GM19372 (cell line): ENCODE measurements around the gene PIWIL1.

ENCODE experiments used
- ATAC-seq: cut with Tn5 transposase; IDR thresholded peaks from one replicate; pipeline ENCODE4 v1.9.1; 2021; ENCODE audit warnings: mild to moderate bottlenecking, low read depth, moderate library complexity; ENCODE audit not compliant: unreplicated experiment

PIWIL1 gene

DNA sequence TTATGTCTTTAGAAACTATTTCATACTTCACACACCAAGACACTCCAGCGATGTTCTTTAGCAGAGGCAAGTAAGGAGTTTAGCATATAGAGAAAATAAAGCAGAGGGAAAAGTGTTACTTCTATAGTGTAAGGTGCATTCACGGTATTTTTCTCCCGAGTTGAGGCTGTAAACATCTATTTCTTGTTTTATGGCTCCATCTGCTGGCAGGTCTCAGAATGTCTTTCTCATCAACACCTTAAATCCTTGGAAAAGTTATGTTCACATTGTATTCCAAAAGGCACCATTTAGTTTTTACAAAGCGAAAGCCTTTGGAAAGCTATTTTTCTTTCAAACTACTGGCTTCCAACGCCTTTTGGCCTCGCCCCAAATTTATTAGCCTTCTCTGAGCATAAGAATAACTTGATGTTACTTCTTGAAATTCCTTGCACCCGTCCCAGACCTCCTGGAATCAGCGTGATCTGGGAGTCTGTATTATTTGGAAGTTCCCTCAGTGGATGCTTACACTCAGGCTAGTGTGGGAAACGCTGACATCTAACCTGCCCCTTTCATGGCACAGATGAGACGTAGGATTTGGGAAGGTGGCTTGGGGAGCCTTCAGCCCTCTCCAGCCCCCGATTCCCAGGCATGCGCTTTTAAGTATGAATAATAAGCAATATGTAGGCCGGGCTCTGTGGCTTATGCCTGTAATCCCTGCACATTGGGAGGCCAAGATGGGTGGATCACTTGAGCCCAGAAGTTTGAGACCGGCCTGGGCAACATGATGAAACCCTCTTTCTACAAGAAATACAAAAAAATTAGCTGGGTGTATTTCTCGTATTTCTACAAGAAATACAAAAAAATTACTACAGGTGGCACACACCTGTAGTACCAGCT is 1.9 kb upstream of the PIWIL1 start:
- ATAC-seq = no peak

DNA sequence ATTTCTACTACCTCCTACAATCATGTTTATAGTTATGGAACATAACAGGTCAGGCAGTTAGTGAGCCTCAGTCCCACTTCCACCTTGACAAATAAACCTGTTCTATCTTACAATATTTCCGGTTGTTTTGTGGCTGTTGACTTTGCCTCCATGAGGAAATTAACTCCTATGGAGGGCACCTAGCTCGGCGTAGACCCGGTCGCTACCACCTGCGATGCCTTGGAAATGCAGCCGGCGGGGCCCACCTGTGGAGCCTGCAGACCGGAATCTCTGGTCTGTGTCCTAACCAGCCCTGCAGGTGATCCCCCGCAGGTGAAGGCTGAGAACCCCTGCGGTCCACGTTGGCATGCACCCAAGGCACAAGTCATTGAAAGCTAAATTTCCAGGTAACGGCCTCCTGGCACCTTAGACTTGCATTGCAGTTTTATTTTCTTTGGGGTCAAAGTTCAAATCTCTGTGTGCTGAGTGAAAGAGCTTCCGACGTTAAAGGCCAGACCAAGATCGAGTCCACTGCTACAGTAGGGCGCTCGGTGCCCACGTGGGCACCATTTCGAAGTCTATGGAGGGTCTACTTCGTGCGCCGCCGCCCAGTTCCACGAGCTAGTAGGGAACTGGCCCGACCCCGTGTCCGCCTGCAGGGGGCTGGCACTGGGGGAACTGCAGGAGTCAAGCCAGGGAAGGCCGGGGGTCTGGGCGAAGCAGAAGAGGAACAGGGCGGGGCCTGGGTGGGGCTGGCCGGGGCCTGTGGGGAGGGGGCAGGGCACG is 782 bp upstream of the PIWIL1 start:
- ATAC-seq = no peak

DNA sequence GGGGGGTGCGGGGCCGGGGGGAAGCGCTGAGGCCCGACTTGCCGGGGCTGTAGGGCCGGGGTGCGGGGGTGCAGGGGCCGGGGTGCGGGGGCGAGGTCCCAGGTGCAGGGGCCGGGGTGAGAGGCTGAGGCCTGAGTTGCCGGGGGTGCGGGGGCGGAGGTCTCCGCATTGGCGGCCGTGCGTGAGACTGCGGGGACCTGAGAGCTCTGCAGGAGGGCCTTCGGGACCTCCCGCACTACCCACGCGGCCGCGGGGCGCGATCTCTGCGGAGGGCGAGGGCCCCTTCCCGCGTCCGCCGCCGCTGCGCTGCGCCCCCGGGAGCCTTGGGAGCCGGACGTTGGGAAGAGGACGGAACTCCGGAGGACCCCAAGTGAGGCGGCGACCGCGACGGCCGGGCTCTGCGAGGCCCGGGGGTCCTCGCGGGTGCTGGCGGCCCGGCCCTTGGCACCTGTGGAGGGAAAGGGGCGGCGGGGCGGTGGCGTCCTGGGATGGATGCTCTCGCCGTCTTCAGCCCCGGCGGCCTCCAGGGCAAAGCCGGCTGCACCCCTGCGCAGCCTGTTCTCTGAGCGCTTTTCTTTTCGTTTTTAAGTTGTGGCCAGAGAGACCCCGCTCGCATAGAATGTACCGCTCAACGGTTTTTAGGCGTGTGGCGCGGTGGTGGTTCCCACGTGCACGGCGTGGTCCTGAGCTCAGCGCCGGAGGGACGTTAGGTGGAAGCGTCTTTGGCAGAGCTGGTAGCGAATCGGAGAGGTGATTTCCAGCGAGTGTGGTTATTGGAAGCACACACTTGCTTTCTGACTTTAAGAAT is 1.3 kb downstream of the PIWIL1 start:
- no peak for ATAC-seq

DNA sequence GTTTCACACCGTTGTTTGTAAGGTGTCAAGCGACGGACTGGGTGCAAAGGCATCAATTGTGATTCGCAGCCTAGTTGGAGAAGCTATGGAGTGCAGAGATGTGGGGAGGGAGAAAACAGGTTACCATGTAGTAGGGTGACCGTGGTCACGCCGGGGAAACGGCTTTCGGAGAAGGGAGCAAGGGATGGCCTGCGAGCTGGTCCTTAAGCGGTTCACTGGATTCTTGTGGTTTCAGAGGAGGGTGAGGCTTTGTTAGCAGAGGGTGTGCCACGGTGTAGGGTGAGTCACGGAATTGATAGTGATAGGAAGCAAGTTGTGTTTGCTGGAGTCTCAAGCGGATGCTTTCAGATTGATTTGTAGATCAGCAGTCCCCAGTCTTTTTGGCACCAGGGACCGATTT is 2.3 kb downstream of the PIWIL1 start:
- no peak for ATAC-seq

DNA sequence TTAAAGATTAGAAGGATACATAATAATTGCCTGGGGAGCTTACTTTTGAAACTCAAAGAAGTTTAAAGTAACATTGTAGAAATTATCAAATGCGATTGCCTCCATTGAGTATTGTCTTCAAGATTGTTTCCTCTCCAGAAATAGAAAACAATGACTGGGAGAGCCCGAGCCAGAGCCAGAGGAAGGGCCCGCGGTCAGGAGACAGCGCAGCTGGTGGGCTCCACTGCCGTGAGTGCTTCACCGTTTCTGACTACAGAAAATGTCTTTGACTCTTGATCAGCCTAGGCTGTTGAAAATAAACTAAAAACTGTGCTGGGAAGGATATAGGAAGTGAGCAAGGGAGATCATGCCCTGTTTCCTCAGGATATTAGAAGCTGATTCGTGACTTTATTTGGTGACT is 4.8 kb downstream of the PIWIL1 start:
- ATAC-seq = no peak

DNA sequence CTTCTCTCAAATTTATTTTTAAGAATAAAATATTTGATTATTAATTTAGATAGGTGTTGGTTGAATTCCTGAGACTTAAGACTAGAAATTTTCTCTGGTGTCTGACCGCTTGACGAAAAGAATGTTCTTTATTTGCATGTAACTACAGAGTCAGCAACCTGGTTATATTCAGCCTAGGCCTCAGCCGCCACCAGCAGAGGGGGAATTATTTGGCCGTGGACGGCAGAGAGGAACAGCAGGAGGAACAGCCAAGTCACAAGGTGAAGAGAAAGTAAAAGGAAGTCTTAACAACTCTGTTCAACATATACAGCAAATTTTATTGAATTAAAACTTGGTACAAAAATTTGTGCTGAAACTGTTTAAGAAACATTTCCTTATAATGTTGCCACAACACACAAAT is 5.2 kb downstream of the PIWIL1 start:
- ATAC-seq = no peak

DNA sequence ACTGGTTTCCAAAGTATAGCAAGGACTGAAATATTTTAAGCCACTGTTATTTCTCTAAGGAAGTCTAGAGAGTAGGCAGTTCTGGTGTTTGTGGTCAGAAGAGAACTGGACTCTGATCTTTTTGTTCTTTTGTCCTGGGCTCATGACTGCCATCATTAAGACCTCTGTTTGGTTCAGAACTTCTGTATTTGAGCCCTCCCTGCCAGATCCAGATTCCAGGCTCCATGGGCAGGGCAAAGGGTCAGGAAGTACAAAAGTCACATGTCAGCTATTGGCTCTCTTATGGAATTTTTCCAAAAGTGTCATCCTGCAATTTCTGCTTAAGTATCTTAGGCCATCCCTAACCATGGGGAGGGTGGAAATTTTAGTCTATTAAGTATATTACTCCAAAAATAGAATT is 6.8 kb downstream of the PIWIL1 start:
- no peak for ATAC-seq

DNA sequence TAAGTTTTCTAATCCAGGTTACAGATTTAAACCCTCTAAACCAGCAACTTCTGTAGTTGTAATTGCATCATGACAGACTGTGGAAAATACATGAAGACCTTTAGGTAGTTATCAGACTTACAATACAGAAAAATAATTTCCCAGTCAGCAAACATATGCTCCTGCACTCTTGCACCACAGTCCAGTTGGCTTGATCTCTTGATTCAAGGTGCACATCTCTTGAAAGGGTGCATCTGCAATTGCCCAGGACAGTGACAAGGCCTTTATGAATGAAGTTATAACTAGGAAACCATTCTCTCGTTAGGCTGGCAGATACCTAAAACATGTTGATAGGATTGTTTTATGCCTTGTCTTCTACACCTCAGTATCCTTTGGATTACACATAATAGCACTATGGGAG is 7.6 kb downstream of the PIWIL1 start:
- no peak for ATAC-seq

DNA sequence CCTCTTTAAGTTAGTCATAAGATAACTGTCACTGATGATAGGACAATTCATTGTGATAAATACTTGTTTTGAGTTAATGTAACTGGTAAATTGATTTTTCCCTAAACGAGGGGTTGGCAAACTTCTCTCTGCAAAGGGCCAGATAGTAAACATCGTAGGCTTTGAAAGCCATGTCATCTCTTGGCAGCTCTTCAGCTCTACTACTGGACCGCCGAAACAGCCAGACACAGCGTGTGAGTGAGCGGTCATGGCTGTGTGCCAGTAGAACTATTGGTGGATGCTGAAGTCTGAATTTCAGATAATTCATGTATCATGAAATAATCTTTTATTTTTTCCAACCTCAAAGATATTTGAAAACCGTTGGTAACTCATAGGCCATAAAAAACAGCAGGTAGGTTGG is 9.9 kb downstream of the PIWIL1 start:
- no peak for ATAC-seq

DNA sequence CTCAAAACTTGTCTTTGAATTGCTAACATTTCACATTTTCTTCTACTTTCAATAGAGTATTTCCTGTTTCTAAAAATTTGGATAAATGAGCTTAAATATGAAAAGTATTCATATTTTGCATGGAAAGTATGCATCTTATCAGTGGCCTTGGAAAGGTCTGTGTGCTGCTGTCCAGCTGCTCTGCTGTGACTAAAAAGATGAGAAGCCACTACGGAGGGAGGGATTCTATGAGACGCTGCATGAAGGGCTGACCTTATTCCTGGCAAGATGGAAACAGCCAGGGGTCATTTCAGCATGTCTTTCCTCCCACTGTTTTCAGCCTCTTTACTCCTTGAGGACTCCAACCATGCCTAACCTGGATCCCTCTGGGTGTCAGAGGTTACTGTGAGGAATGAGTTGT is 13.0 kb downstream of the PIWIL1 start:
- ATAC-seq = no peak

DNA sequence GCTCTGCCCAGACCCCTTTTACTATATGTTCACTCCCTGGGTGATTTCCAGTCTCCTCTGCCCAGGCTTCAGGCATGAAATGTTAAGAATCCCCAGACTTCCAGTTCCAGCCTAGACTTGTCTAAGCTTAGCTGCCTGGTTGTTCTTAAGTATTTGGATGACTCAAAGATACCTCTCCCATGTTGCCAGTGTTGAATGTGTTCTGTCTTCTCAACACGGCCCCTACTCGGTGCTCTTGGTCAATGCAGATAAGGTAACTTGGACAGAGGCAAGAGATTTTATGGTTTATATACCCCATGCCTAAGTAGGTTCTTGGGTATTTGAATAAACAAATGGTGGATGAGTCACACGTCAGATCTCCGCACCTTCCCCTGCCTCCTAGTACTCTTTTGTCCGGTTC is 13.6 kb downstream of the PIWIL1 start:
- no peak for ATAC-seq

DNA sequence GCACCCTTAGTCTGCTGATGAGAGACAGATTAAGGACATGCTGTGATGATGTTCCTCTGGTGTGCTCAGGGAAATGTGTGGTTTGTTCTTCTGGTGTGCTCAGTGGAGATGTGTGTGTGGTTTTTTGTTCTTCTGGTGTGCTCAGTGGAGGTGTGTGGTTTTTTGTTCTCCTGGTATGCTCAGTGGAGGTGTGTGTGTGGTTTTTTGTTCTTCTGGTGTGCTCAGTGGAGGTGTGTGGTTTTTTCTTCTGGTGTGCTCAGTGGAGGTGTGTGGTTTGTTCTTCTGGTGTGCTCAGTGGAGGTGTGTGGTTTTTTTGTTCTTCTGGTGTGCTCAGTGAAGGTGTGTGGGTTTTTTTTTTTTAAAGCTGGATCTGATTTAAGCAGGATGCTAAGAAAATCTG is 15.4 kb downstream of the PIWIL1 start:
- no peak for ATAC-seq

DNA sequence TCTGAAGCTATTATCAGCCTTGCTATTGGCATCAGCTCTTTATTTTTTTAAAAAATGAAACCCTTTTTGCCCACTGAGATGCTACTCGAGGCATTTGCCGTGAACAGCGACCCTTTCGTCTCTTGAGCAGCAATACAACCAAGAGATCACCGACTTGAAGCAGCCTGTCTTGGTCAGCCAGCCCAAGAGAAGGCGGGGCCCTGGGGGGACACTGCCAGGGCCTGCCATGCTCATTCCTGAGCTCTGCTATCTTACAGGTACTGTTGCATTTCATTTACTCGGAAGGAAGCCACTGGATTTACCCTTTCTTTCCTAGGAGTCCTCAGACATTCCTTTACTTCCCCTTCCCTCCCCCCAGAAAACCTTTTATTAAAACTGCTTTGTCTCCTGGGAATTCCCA is 16.7 kb downstream of the PIWIL1 start:
- ATAC-seq = no peak

DNA sequence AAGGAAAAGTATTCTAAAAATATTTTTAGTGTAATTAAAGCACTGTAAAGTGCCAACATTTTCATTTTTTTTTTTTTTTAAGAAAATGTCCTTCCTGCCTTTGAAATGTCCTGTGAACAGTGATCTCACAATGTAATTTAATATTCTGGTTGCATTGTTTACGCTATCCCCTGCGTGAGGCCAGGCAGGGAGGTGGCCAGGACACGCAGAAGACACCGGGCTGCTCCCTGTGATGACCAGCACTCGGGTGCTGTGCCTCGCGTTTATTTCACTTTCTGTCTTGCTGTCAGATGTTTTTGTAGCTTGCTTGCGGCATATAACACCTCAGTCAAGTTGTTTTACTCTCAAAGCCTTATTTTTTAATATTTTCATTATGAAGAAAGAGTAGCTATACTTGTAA is 18.5 kb downstream of the PIWIL1 start:
- no peak for ATAC-seq

DNA sequence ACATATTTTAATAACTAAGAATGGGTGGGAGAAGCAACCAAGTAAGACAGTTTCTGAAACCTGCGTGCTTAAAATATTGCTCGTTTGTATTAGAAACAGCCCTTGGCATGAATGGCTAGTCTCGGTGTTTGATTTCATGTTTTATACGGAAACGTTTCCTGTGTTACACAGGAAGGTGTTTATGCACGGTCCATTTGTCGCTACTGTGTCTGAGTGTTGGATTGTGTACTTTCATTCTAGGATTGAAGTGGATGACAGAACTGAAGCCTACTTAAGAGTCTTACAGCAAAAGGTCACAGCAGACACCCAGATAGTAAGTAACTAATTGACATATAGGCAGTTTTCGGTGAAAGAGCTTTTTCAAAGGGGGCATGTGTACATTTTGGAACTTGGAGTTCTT is 19.6 kb downstream of the PIWIL1 start:
- no peak for ATAC-seq

DNA sequence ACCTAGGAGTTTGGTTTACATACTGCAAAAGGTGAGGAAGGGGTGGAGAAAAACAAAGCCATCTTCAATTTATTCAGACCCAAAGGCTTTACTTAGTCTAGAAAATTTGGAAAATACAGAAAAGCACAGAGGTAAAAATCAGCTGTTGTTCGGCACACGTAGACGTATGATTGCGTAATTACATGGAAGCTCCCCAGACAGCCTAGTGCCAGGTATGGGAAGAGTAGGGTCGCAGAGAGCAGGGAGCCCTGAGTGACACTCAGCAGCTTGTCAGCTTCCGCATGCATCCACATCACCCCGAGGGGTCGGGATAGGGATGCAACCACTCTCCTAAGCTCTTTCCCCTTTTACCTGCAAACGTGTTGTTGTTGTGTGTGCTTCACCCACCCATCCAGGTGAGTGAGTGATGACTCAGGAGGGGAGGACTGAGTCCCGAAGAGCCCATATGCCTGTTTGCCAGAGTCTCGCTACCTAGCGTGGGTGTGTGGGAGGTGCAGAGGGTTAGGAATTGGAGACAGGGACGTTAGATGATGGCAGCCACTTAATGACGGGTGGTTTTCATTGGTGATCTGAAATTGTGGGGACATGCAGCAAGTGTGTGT is 20.1 kb downstream of the PIWIL1 start:
- no peak for ATAC-seq

DNA sequence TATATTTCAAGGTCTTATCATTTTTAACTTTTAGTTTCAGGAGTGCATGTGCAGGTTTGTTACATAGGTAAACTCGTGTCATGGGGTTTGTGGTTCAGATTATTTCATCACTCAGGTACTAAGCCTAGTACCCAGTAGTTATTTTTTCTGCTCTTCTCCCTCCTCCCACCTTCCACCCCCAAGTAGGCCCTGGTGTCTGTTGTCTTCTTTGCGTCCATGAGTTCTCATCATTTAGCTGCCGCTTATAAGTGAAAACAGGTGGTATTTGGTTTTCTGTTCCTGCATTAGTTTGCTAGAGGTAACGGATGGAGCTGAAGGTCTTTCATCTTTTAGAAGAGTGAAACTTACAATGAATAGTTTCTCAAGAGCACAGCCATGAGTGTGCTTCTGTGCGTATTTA is 24.4 kb downstream of the PIWIL1 start:
- no peak for ATAC-seq

DNA sequence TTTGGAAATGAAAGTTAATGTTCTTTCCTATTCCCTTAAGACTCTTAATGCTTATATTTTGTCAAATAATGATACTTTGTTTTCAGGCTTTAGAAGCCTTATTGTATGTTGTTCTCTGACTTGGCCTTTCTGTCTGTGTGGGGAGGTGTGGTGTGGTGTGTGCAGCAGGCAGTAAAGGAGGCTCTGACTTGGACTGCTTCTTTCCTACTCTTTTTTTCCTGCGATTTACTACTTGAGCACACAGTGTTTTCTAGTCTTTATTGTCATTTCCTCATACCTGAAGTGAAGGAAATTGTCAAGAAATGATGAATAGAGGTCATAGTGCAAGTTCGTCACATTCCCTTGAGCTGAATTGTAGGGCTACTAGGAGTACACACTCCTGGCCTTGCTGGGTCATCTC is 26.9 kb downstream of the PIWIL1 start:
- no peak for ATAC-seq

DNA sequence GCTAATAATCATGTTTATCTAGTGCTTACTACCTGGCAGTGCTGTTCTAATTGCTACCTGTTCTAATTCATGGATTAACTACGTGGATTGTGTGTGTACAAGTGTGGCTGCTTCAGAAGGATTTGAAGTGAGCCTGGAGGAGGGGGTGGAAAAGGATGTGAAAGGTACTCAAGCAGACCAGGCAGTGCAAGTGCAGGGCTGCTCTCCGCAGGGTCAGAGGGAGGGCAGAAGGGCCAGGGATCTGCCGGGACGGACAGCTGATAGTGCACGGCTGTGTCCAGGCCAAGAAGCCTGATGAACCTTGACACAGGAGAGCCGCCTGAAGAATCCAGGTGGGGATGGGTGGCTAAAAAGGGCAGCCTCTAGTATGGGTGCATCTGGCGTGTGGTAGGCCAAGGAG is 28.5 kb downstream of the PIWIL1 start:
- no peak for ATAC-seq

DNA sequence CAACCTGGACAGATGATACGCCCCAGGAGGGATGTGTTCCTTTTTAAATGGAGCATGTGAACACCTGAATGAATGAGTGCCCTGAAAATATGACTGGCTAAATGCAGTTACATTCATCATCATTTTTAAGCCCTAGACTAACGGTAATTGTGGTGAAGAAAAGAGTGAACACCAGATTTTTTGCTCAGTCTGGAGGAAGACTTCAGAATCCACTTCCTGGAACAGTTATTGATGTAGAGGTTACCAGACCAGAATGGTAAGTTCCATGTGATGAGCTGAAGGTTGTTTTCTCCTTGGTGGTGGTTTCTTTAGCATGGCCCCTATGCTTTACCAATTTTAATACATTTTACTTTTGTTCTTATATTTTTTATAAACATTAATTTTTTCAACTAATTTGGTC is 29.3 kb downstream of the PIWIL1 start:
- no peak for ATAC-seq

DNA sequence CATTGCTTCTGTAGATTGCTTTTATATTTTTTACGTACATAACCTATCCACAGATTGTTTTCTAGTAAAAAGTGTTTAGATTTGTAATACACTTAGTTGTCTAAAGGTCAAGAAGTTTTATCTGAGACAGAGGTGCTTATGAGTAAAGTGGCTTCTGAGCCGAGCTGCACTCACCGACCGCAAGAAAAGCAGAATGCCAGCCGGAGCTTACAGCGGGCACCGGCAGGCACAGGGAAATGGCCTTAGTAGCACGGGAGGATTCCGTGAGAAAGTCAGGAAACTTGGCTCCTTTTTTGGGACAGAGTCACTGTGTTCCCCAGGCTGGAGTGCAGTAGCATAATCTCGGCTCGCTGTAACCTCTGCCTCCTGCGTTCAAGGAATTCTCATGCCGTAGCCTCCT is 29.8 kb downstream of the PIWIL1 start:
- ATAC-seq = no peak
